Measurements from ENCODE around the gene YBX1.

- TF ChIP-seq CTCF (IDR thresholded peaks at IDR 0.05; ENCODE audit: insufficient read depth, low read length), result no peak
- no peak for TF ChIP-seq REST (IDR thresholded peaks at IDR 0.05; ENCODE audit: insufficient replicate concordance, low read depth)
Measured at GRCh38 chr1:42752284-42752683, 70.1 kb downstream of the YBX1 start.

Measured in HL-60 (cell line).